ENCODE data around the gene TMEM119. TPM values are rescaled to one million over a fixed set of nuclear protein-coding genes. Genes with fewer than 3 reads are reported as not detected.
"Not testable (repeated sequence)": the region's sequence is repeated elsewhere in the genome, so short reads cannot be mapped to it uniquely, and the experiment has no call there.

The TMEM119 gene
- total RNA-seq, 1 experiment from 2014 or later = not detected

DNA sequence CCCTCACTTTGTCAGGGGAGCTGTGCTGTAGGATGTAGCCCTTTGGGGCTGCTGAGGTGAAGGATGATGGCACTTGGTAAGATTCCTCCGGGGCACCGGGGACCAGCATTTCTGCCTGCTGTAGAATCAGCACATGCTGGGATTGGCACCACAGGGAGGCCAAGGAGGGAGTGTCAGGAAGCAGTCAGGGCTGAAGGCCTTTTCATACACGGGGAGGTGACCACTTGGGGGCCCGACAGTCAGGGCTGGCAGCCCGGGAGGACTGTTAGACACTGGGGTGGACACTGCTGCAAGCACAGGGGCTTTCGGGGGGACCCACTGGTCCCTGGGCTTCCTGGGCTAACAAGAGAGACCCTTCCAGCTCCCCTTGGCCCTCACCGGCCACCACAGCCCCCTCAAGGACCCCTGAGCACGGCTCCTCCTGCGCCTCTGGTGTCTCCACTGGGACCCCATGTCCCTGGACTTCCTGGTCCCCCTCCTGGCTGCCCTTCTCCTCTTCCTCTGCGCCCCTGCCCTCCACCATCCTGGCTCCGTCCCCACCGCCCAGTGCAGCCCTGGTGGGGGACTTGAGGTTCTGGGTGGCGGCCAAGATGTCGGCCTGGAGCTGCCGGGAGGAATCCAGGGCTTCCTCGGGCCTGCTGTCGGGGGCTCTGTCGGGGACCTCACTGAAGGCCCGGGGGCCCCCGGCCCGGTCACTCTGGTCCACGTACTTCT, 6.5 kb downstream of the TMEM119 start:
- ChIA-PET POLR2A (ENCODE audit: low non-redundant PET) (no interaction called here), CTCF (no interaction called here)
- Histone ChIP-seq H3K27me3 (replicated peaks; ENCODE audit: insufficient read depth, low read depth, low read length, poor library complexity) (no peaks in the 10 kb centered on the region), H3K36me3 (ENCODE audit: insufficient read depth, low read length, poor library complexity, severe bottlenecking) (no peaks in the 10 kb centered on the region), H3K4me1 (ENCODE audit: insufficient read depth, low read length, poor library complexity, severe bottlenecking) (peaks cover 11% of the 10 kb centered on the region), H3K4me3 (ENCODE audit: low read depth, low read length, poor library complexity, severe bottlenecking) (no peak overlapping the region), H3K27ac (ENCODE audit: low read depth, low read length, poor library complexity, severe bottlenecking) (no peak overlapping the region), H3K9me3 (ENCODE audit: low read depth, low read length, poor library complexity, severe bottlenecking) (no peaks in the 10 kb centered on the region)
- TF ChIP-seq, protein P1, sequence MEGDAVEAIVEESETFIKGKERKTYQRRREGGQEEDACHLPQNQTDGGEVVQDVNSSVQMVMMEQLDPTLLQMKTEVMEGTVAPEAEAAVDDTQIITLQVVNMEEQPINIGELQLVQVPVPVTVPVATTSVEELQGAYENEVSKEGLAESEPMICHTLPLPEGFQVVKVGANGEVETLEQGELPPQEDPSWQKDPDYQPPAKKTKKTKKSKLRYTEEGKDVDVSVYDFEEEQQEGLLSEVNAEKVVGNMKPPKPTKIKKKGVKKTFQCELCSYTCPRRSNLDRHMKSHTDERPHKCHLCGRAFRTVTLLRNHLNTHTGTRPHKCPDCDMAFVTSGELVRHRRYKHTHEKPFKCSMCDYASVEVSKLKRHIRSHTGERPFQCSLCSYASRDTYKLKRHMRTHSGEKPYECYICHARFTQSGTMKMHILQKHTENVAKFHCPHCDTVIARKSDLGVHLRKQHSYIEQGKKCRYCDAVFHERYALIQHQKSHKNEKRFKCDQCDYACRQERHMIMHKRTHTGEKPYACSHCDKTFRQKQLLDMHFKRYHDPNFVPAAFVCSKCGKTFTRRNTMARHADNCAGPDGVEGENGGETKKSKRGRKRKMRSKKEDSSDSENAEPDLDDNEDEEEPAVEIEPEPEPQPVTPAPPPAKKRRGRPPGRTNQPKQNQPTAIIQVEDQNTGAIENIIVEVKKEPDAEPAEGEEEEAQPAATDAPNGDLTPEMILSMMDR (conservative IDR thresholded peaks at IDR 0.05; ENCODE audit: low read depth, low read length) = no peak
- no peak for TF ChIP-seq EZH2 (IDR thresholded peaks at IDR 0.05; ENCODE audit: borderline replicate concordance, low read depth, low read length, poor library complexity, severe bottlenecking)
- intact Hi-C loops (cut with micrococcal nuclease; ENCODE audit: unreplicated experiment) = no loop called here
- DNase-seq (ENCODE audit: low spot score) = no peak
- BruUV-seq (replicated peaks) = no TSS peak

DNA sequence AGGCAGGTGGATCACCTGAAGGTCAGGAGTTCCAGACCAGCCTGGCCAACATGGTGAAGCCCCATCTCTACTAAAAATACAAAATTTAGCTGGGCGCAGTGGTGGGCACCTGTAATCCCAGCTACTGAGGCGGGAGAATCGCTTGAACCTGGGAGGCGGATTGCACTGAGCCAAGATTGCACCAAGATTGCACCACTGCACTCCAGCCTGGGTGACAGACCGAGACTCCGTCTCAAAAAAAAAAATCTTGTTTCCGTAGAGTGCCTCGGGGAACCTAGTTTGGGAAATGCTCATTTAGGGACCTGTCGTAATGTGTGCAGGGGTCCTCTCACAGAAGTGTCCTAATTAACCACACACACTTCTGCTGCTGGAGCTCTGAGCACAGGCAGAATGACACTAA, 7.4 kb downstream of the TMEM119 start:
- POLR2A ChIA-PET (ENCODE audit: low non-redundant PET); intact Hi-C loops (cut with micrococcal nuclease; ENCODE audit: unreplicated experiment); CTCF ChIA-PET: not testable (repeated sequence)

DNA sequence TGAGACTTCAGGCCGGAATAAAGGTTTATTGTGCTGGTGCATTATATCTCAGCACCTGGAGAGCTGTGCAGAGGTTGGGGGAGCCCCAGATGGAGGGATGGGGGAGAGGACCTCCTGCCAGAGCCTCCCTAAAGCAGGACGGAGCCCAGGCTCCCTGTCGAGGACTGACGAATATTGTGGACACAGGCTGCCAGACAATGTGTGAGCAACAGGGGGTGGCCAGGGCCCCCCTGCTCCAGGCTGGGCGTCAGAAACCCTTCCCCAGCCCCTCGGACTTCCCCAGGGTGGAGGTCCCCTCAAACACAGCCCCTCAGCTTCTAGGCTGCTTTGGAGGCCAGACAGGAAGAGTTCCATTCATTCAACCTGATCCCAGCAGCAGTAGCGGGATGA, 8.0 kb downstream of the TMEM119 start:
- no peaks in the 10 kb centered on the region for H3K9me3 ChIP-seq (ENCODE audit: low read depth, low read length, poor library complexity, severe bottlenecking)
- peaks cover 11% of the 10 kb centered on the region for H3K4me1 ChIP-seq (ENCODE audit: insufficient read depth, low read length, poor library complexity, severe bottlenecking)
- POLR2A ChIA-PET (ENCODE audit: low non-redundant PET) = no interaction called here
- no peak overlapping the region for H3K27ac ChIP-seq (ENCODE audit: low read depth, low read length, poor library complexity, severe bottlenecking)
- no peaks in the 10 kb centered on the region for H3K36me3 ChIP-seq (ENCODE audit: insufficient read depth, low read length, poor library complexity, severe bottlenecking)
- no TSS peak for BruUV-seq (replicated peaks)
- no peak overlapping the region for H3K4me3 ChIP-seq (ENCODE audit: low read depth, low read length, poor library complexity, severe bottlenecking)
- H3K27me3 ChIP-seq (replicated peaks; ENCODE audit: insufficient read depth, low read depth, low read length, poor library complexity) = no peaks in the 10 kb centered on the region
- CTCF ChIA-PET = no interaction called here
- intact Hi-C loops (cut with micrococcal nuclease; ENCODE audit: unreplicated experiment) = no loop called here
- TF ChIP-seq, protein P1 (conservative IDR thresholded peaks at IDR 0.05; ENCODE audit: low read depth, low read length) = no peak
- TF ChIP-seq EZH2 (IDR thresholded peaks at IDR 0.05; ENCODE audit: borderline replicate concordance, low read depth, low read length, poor library complexity, severe bottlenecking) = no peak
- DNase-seq (ENCODE audit: low spot score) = no peak

More for the DNA sequence above, 7.4 kb downstream of the TMEM119 start:
- not testable (repeated sequence) for H3K27me3 ChIP-seq (replicated peaks; ENCODE audit: insufficient read depth, low read depth, low read length, poor library complexity); H3K36me3 ChIP-seq (ENCODE audit: insufficient read depth, low read length, poor library complexity, severe bottlenecking); DNase-seq (ENCODE audit: low spot score); H3K4me3 ChIP-seq (ENCODE audit: low read depth, low read length, poor library complexity, severe bottlenecking); H3K9me3 ChIP-seq (ENCODE audit: low read depth, low read length, poor library complexity, severe bottlenecking); BruUV-seq (replicated peaks); H3K27ac ChIP-seq (ENCODE audit: low read depth, low read length, poor library complexity, severe bottlenecking)
- H3K4me1 ChIP-seq (ENCODE audit: insufficient read depth, low read length, poor library complexity, severe bottlenecking) = peaks cover 11% of the 10 kb centered on the region
